ENCODE measurements around the gene NOP14. TPM values are rescaled to one million over a fixed set of nuclear protein-coding genes. Genes with fewer than 3 reads are reported as not detected.

Gene NOP14
- total and polyA plus RNA-seq, 5 donors = 12.0 to 19.2 (median 17.8) TPM

Other genes with a start within 250 kb of the NOP14 start
- gene TNIP2, start 207.1 kb downstream of the NOP14 start, total RNA-seq = 10 to 100 TPM; 20.2 to 28.0 (median 24.6) TPM
- 24.9 TPM for gene TNIP2, start 207.1 kb downstream of the NOP14 start, polyA plus RNA-seq
- gene SH3BP2, start 170.3 kb downstream of the NOP14 start, total RNA-seq = 10 to 100 TPM; 20.5 to 28.8 (median 26.3) TPM
- 21.7 TPM for gene SH3BP2, start 170.3 kb downstream of the NOP14 start, polyA plus RNA-seq
- 100 to 1,000 TPM; 215 to 256 (median 236) TPM for gene ADD1, start 119.6 kb downstream of the NOP14 start, total RNA-seq
- 207 TPM for gene ADD1, start 119.6 kb downstream of the NOP14 start, polyA plus RNA-seq
- gene GRK4, start 165 bp upstream of the NOP14 start, total RNA-seq = 10 to 100 TPM; 11.6 to 13.1 (median 12.4) TPM
- 8.4 TPM for gene GRK4, start 165 bp upstream of the NOP14 start, polyA plus RNA-seq
- gene HTT-AS, start 111.1 kb upstream of the NOP14 start, total RNA-seq = not detected
- not detected for gene HTT-AS, start 111.1 kb upstream of the NOP14 start, polyA plus RNA-seq
- 10 to 100 TPM; 19.9 to 25.2 (median 23.4) TPM for gene HTT, start 111.3 kb upstream of the NOP14 start, total RNA-seq
- 13.0 TPM for gene HTT, start 111.3 kb upstream of the NOP14 start, polyA plus RNA-seq